Measurements from ENCODE around the gene PJA2. TPM values are rescaled to one million over a fixed set of nuclear protein-coding genes. Genes with fewer than 3 reads are reported as not detected.
A peak's percentile ranks its signal among the peaks of the same experiment; 100 is the strongest.

Gene PJA2
- total and polyA plus RNA-seq, 10 donors = 15.3 to 133 (median 90.3) TPM

GRCh38 chr5:109327570-109327969 is 82.2 kb downstream of the PJA2 start:
- peaks cover 0 to 29% (median 2%) of the 10 kb centered on the region in 6 donors for H3K4me1 ChIP-seq
- no peaks in the 10 kb centered on the region for H3K27me3 ChIP-seq (replicated peaks in 1 of 7)
- WGBS, 5 donors = 72 to 99% (median 80%) methylated on average over 3 of the region's 3 CpGs
- intact Hi-C loops (cut with DNase I; ENCODE audit: low total_unique reads) = no loop called here
- H3K9me3 ChIP-seq = no peaks in the 10 kb centered on the region
- H3K4me3 ChIP-seq = no peak overlapping the region
- H3K27ac ChIP-seq = peak overlapping the region in 4 of 8 donors; percentile 35 to 47 (median 38)
- TF ChIP-seq POLR2A (IDR thresholded peaks at IDR 0.05) (no peak), POLR2AphosphoS5 (IDR thresholded peaks at IDR 0.05) (no peak), CTCF (IDR thresholded peaks at IDR 0.05 in 8 of 11, conservative IDR thresholded peaks at IDR 0.05 in 3 of 11) (no peak)
- DNase-seq = no peak
- peaks cover 0 to 75% (median 0%) of the 10 kb centered on the region in 6 donors for H3K36me3 ChIP-seq

- Histone ChIP-seq H3K36me3 (peaks cover 0 to 71% (median 0%) of the 10 kb centered on the region in 6 donors), H3K4me3 (no peak overlapping the region), H3K4me1 (peaks cover 0 to 29% (median 2%) of the 10 kb centered on the region in 6 donors), H3K27ac (peak overlapping the region in 4 of 8 donors; percentile 37 to 47 (median 40)), H3K27me3 (replicated peaks in 1 of 7) (no peaks in the 10 kb centered on the region), H3K9me3 (no peaks in the 10 kb centered on the region)
- TF ChIP-seq POLR2AphosphoS5 (IDR thresholded peaks at IDR 0.05) = no peak
- no peak for TF ChIP-seq CTCF (IDR thresholded peaks at IDR 0.05 in 8 of 11, conservative IDR thresholded peaks at IDR 0.05 in 3 of 11)
- TF ChIP-seq POLR2A (IDR thresholded peaks at IDR 0.05) = no peak
- intact Hi-C loops (cut with DNase I; ENCODE audit: low total_unique reads) = no loop called here
- DNase-seq = no peak
- 58 to 69% (median 68%) methylated on average over 4 of the region's 4 CpGs for WGBS, 5 donors
Observed at GRCh38 chr5:109326919-109327318, 82.9 kb downstream of the PJA2 start.

- no peak for TF ChIP-seq CTCF (IDR thresholded peaks at IDR 0.05 in 8 of 11, conservative IDR thresholded peaks at IDR 0.05 in 3 of 11)
- no peak for TF ChIP-seq POLR2AphosphoS5 (IDR thresholded peaks at IDR 0.05)
- TF ChIP-seq POLR2A (IDR thresholded peaks at IDR 0.05) = no peak
- Histone ChIP-seq H3K36me3 (peaks cover 0 to 61% (median 0%) of the 10 kb centered on the region in 6 donors), H3K27ac (no peak overlapping the region), H3K4me3 (no peak overlapping the region), H3K27me3 (replicated peaks in 1 of 7) (no peaks in the 10 kb centered on the region), H3K9me3 (no peaks in the 10 kb centered on the region), H3K4me1 (peaks cover 0 to 29% (median 2%) of the 10 kb centered on the region in 6 donors)
- DNase-seq = no peak
- intact Hi-C loops (cut with DNase I; ENCODE audit: low total_unique reads) = no loop called here
- 75 to 89% (median 85%) methylated on average over 5 of the region's 5 CpGs for WGBS, 5 donors
Observed at GRCh38 chr5:109325456-109325855, 84.3 kb downstream of the PJA2 start.

- Histone ChIP-seq H3K27me3 (replicated peaks in 1 of 7) (no peaks in the 10 kb centered on the region), H3K36me3 (peaks cover 0 to 60% (median 0%) of the 10 kb centered on the region in 6 donors), H3K4me3 (no peak overlapping the region), H3K27ac (peak overlapping the region in 2 of 8 donors; percentile 21 to 25), H3K9me3 (no peaks in the 10 kb centered on the region), H3K4me1 (peaks cover 0 to 27% (median 2%) of the 10 kb centered on the region in 6 donors)
- DNase-seq = no peak
- TF ChIP-seq POLR2A (IDR thresholded peaks at IDR 0.05) (no peak), CTCF (IDR thresholded peaks at IDR 0.05 in 8 of 11, conservative IDR thresholded peaks at IDR 0.05 in 3 of 11) (no peak), POLR2AphosphoS5 (IDR thresholded peaks at IDR 0.05) (no peak)
- WGBS, 5 donors = 43 to 72% (median 57%) methylated on average over 5 of the region's 5 CpGs
- intact Hi-C loops (cut with DNase I; ENCODE audit: low total_unique reads) = no loop called here
Observed at GRCh38 chr5:109324931-109325330, 84.8 kb downstream of the PJA2 start.
